H1 (cell line): ENCODE data around the gene IFNG. TPM values are rescaled to one million over a fixed set of nuclear protein-coding genes. Genes with fewer than 3 reads are reported as not detected.

Experiments used
- CTCF ChIA-PET: fragments of 300-600 bp; sonication (Branson Sonifier 250); formaldehyde crosslinking; loops from one replicate; lab custom pipeline; 2021; ENCODE audit not compliant: partially characterized antibody; lab: Charles Lee
- POLR2A ChIA-PET: fragments of 300-600 bp; sonication (Branson Sonifier 250); formaldehyde crosslinking; loops from one replicate; lab custom pipeline; 2021; ENCODE audit warnings: inconsistent platforms; ENCODE audit not compliant: partially characterized antibody; lab: Charles Lee
- DNase-seq, 2 experiments: peaks; one replicate each; pipeline versions ENCODE4 v3.0.0 to v3.0.0-alpha.2; 2010 to 2022; ENCODE audit warnings: low spot score in 2 of 2, low read depth in 1 of 2, mixed read lengths in 1 of 2
- FAIRE-seq: peaks from 2 replicates; lab custom pipeline; 2011; peaks lifted over from hg19 to GRCh38; lab: Jason Lieb, UNC
- H2AFZ ChIP-seq: 2 replicates; pipeline ENCODE4 v1.8.1; 2012; ENCODE audit warnings: low read length, inconsistent platforms
- H2AK5ac ChIP-seq: 2 replicates; pipeline ENCODE4 v1.6.1; 2013; ENCODE audit warnings: low read depth, low read length
- H2BK120ac ChIP-seq: replicated peaks from 2 replicates; pipeline ENCODE3; 2013; ENCODE audit warnings: low read depth, low read length, inconsistent platforms
- H2BK12ac ChIP-seq: 2 replicates; pipeline ENCODE4 v1.6.1; 2013; ENCODE audit warnings: low read depth, low read length
- H2BK15ac ChIP-seq: 2 replicates; pipeline ENCODE4 v1.6.1; 2013; ENCODE audit warnings: low read length
- H2BK20ac ChIP-seq: 2 replicates; pipeline ENCODE4 v1.6.1; 2013; ENCODE audit warnings: low read length
- H2BK5ac ChIP-seq: 2 replicates; pipeline ENCODE4 v1.6.1; 2013; ENCODE audit warnings: low read depth, low read length
- H3K14ac ChIP-seq: 2 replicates; pipeline ENCODE4 v1.6.1; 2013; ENCODE audit warnings: inconsistent platforms; ENCODE audit not compliant: insufficient read length
- H3K18ac ChIP-seq: 2 replicates; pipeline ENCODE4 v1.6.1; 2013; ENCODE audit warnings: low read length; ENCODE audit errors: extremely low read depth
- H3K23ac ChIP-seq: 2 replicates; pipeline ENCODE4 v1.6.1; 2013; ENCODE audit warnings: inconsistent platforms; ENCODE audit not compliant: insufficient read length
- H3K23me2 ChIP-seq: 2 replicates; pipeline ENCODE4 v1.6.1; 2013; ENCODE audit warnings: low read depth, low read length
- H3K27ac ChIP-seq: 2 replicates; pipeline ENCODE4 v1.6.1; 2011; ENCODE audit warnings: low read depth, low read length, inconsistent platforms
- H3K27me3 ChIP-seq, 4 experiments: replicated peaks in 1 of 4; 1 replicate in 1 of 4; 2 replicates in 3 of 4; pipeline versions ENCODE4 v1.6.1 to v1.8.1; 2011 to 2013; ENCODE audit warnings: low read length in 3 of 4, mild to moderate bottlenecking in 3 of 4, inconsistent platforms in 2 of 4, mixed read lengths in 2 of 4, moderate library complexity in 1 of 4; ENCODE audit not compliant: control insufficient read depth in 3 of 4, insufficient read depth in 3 of 4; ENCODE audit errors: extremely low read depth in 1 of 4
- H3K36me3 ChIP-seq, 4 experiments: 2 replicates each; pipeline versions ENCODE4 v1.6.1 to v1.8.1; 2011 to 2013; ENCODE audit warnings: mild to moderate bottlenecking in 4 of 4, low read length in 3 of 4, moderate library complexity in 2 of 4, control low read depth in 1 of 4, inconsistent platforms in 1 of 4; ENCODE audit not compliant: insufficient read depth in 4 of 4, control insufficient read depth in 2 of 4
- H3K4ac ChIP-seq: replicated peaks from 2 replicates; pipeline ENCODE3; 2013; ENCODE audit warnings: low read length, low read depth, mixed read lengths, inconsistent platforms; ENCODE audit not compliant: insufficient read length
- H3K4me1 ChIP-seq, 4 experiments: replicated peaks in 1 of 4; 1 replicate in 1 of 4; 2 replicates in 3 of 4; pipeline versions ENCODE4 v1.6.1 to v1.8.1; 2011 to 2013; ENCODE audit warnings: low read length in 3 of 4, inconsistent platforms in 2 of 4, mixed read lengths in 1 of 4; ENCODE audit not compliant: insufficient read depth in 4 of 4, control insufficient read depth in 3 of 4
- H3K4me2 ChIP-seq, 2 experiments: 2 replicates each; pipeline versions ENCODE4 v1.6.1 to v1.8.1; 2011 to 2013; ENCODE audit warnings: low read depth in 2 of 2, low read length in 2 of 2, control low read depth in 1 of 2, inconsistent platforms in 1 of 2, mild to moderate bottlenecking in 1 of 2; ENCODE audit not compliant: insufficient read depth in 1 of 2
- H3K4me3 ChIP-seq, 4 experiments: fragments of 200-600, 300-600 bp in 1 of 4; sonication (generic), shearing (Covaris generic), sonication (Bioruptor Twin) in 1 of 4; 2 replicates each; pipeline versions ENCODE4 v1.5.1 to v1.8.1; 2011 to 2016; ENCODE audit warnings: low read length in 4 of 4, low read depth in 3 of 4, control low read depth in 2 of 4, inconsistent platforms in 2 of 4, mild to moderate bottlenecking in 2 of 4, mixed read lengths in 1 of 4, moderate library complexity in 1 of 4; ENCODE audit not compliant: insufficient read depth in 2 of 4; ENCODE audit errors: extremely low read depth in 1 of 4
- H3K56ac ChIP-seq: replicated peaks from 2 replicates; pipeline ENCODE3; 2013; ENCODE audit warnings: low read depth, mild to moderate bottlenecking, mixed read lengths, low read length, inconsistent platforms; ENCODE audit not compliant: insufficient read length
- H3K79me1 ChIP-seq: 2 replicates; pipeline ENCODE4 v1.6.1; 2013; ENCODE audit warnings: low read depth, low read length, control low read depth
- H3K79me2 ChIP-seq, 2 experiments: 2 replicates each; pipeline versions ENCODE4 v1.6.1 to v1.8.1; 2012 to 2013; ENCODE audit warnings: low read length in 2 of 2, mild to moderate bottlenecking in 2 of 2, inconsistent platforms in 1 of 2; ENCODE audit not compliant: insufficient read depth in 2 of 2, control insufficient read depth in 1 of 2
- H3K9ac ChIP-seq, 4 experiments: replicated peaks in 1 of 4; 1 replicate in 1 of 4; 2 replicates in 3 of 4; pipeline versions ENCODE4 v1.6.1 to v1.8.1; 2011 to 2013; ENCODE audit warnings: low read depth in 3 of 4, low read length in 3 of 4, control low read depth in 2 of 4, mild to moderate bottlenecking in 2 of 4, moderate library complexity in 2 of 4, inconsistent platforms in 1 of 4; ENCODE audit errors: extremely low read depth in 1 of 4
- H3K9me3 ChIP-seq, 2 experiments: 2 replicates each; pipeline versions ENCODE4 v1.6.1 to v1.8.1; 2012 to 2013; ENCODE audit warnings: mild to moderate bottlenecking in 2 of 2, moderate library complexity in 2 of 2, control low read depth in 1 of 2, inconsistent platforms in 1 of 2, low read depth in 1 of 2, low read length in 1 of 2, mixed read lengths in 1 of 2; ENCODE audit not compliant: insufficient read depth in 2 of 2
- H4K20me1 ChIP-seq, 2 experiments: replicated peaks in 1 of 2; 2 replicates each; pipeline versions ENCODE3 to v1.8.1; 2011 to 2013; ENCODE audit warnings: inconsistent platforms in 2 of 2, low read length in 2 of 2, mild to moderate bottlenecking in 1 of 2; ENCODE audit not compliant: insufficient read depth in 2 of 2, control insufficient read depth in 1 of 2
- H4K5ac ChIP-seq: 2 replicates; pipeline ENCODE4 v1.6.1; 2013; ENCODE audit warnings: low read length, low read depth, mixed read lengths, inconsistent platforms; ENCODE audit not compliant: insufficient read length
- H4K8ac ChIP-seq: 2 replicates; pipeline ENCODE4 v1.8.0; 2013; ENCODE audit warnings: mild to moderate bottlenecking, moderate library complexity, low read length, inconsistent platforms; ENCODE audit not compliant: insufficient read depth; ENCODE audit errors: extremely low read depth
- H4K91ac ChIP-seq: replicated peaks from 2 replicates; pipeline ENCODE3; 2013; ENCODE audit warnings: low read length, mixed read lengths, inconsistent platforms; ENCODE audit not compliant: insufficient read length
- SIN3A ChIP-seq, 2 experiments: IDR thresholded peaks in 1 of 2; conservative IDR thresholded peaks in 1 of 2; 2 replicates each; pipeline ENCODE4 v1.6.1; 2011 to 2012; ENCODE audit warnings: low read length in 2 of 2, improper control_type of control experiment in 1 of 2, low read depth in 1 of 2, mild to moderate bottlenecking in 1 of 2
- WGBS, 2 experiments: shearing (Covaris generic) in 1 of 2; methylation state at CpG; one replicate each; pipeline versions ENCODE4 v1.1.6 to v1.1.7; 2013 to 2015; ENCODE audit warnings: low lambda C conversion rate in 2 of 2, mixed read lengths in 2 of 2, inconsistent platforms in 1 of 2, low coverage in 1 of 2, missing lambda C conversion rate in 1 of 2; ENCODE audit not compliant: insufficient replicate concordance in 2 of 2, insufficient coverage in 1 of 2, insufficient read length in 1 of 2; ENCODE audit errors: extremely low coverage in 1 of 2, missing lambda C conversion rate in 1 of 2; 5-methylcytosine and 5-hydroxymethylcytosine counted together
- polyA plus RNA-seq, 7 experiments: library from polyadenylated mRNA; depleted of rRNA in 3 of 7; stranded (reverse) in 5 of 7; unstranded in 2 of 7; fragments of >200 nt in 5 of 7; fragments of 200-250 nt in 2 of 7; gene quantifications; 1 replicate in 5 of 7; 2 replicates in 1 of 7; 4 replicates in 1 of 7; pipeline versions ENCODE4 v1.2.1 to v1.2.3, GENCODE V29; 2011 to 2013; ENCODE audit warnings: missing spikeins in 2 of 7, mixed read lengths in 2 of 7
- total RNA-seq: library from RNA; stranded (reverse); fragmentation: NEBNext Ultra II Directional; extraction: Animal tissue kit (Norgen Biotek cat#: 25700); gene quantifications from 2 replicates; pipeline ENCODE4 v1.2.1, GENCODE V29; 2021
- TF ChIP-seq, protein P1 (sequence below): IDR thresholded peaks from 2 replicates; pipeline ENCODE4 v1.6.1; 2012; ENCODE audit warnings: inconsistent platforms

The IFNG gene
- total and polyA plus RNA-seq, 2 of the 8 experiments (the other 6 are each of a cell fraction or from before 2014, with no cell fraction given) = not detected

DNA sequence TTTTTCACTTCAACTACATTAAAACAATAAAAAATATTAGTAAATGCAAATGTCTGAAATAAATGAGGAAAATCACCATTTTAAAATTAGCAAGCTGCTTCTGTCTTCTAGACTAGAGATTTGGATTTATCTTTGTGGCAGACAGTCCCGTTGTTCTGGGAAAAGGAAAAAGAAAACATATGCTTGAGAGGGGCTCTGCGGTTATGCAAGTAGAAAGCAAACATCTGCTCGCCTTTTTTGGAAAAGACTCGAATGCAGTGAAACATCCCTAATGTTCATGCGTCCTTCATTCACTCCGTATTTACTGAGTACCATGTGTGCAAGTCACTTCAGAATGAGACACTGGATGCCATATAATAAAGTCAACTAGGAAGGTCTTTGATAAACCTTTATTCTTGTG, 44.9 kb downstream of the IFNG start:
- Histone ChIP-seq H3K18ac (no peak overlapping the region), H2BK5ac (no peak overlapping the region), H3K23me2 (no peaks in the 10 kb centered on the region; the same call in 1 of the 2 replicates), H2AFZ (no peak overlapping the region), H4K20me1 (no peaks in the 10 kb centered on the region), H2BK120ac (no peak overlapping the region), H3K36me3 (no peaks in the 10 kb centered on the region), H2BK15ac (no peak overlapping the region), H3K27me3 (no peaks in the 10 kb centered on the region), H3K9me3 (no peaks in the 10 kb centered on the region), H3K4me1 (peaks cover 0 to 5% (median 2%) of the 10 kb centered on the region in 4 experiments; a peak in 4 of 7 replicates), H4K8ac (no peak overlapping the region), H3K4ac (no peak overlapping the region), H2BK20ac (no peak overlapping the region), H3K4me2 (no peak overlapping the region), H3K4me3 (no peak overlapping the region), H3K23ac (no peak overlapping the region), H3K79me1 (no peaks in the 10 kb centered on the region), H3K27ac (no peak overlapping the region), H2AK5ac (no peak overlapping the region), H3K79me2 (no peaks in the 10 kb centered on the region), H2BK12ac (no peak overlapping the region), H3K9ac (no peak overlapping the region), H3K14ac (no peak overlapping the region), H3K56ac (no peak overlapping the region), H4K91ac (no peak overlapping the region)
- 99% methylated on average over 6 of the region's 6 CpGs; no CpG with 5 or more reads in 1 of the 2 experiments for WGBS, 2 experiments
- FAIRE-seq (no peak), DNase-seq (no peak)
- ChIA-PET CTCF (interaction anchor here (0.9 to 5.3 kb wide), 20 partner anchors 8 to 262 kb away, joined by 3 to 40 read pairs (median 4); partner anchors contain the start of gene IFNG), POLR2A (no interaction called here)
- TF ChIP-seq, protein P1, sequence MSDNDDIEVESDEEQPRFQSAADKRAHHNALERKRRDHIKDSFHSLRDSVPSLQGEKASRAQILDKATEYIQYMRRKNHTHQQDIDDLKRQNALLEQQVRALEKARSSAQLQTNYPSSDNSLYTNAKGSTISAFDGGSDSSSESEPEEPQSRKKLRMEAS = no peak
- TF ChIP-seq SIN3A (conservative IDR thresholded peaks at IDR 0.05 in 1 of 2, IDR thresholded peaks at IDR 0.05 in 1 of 2; ENCODE audit: low read depth in 1 of 2, low read length in 2 of 2) = no peak
- TF ChIP-seq, all 59 proteins: peak for 0
- H4K5ac ChIP-seq = no peak overlapping the region
